Choroid plexus epithelial cell (primary cell): ENCODE results near the gene RPS21.

ENCODE experiments used
- DNase-seq: peaks from one replicate; pipeline ENCODE4 v3.0.0-alpha.2; 2010; ENCODE audit warnings: low read depth
- H3K4me3 ChIP-seq: 2 replicates; pipeline ENCODE4 v1.5.1; 2011; ENCODE audit warnings: low read depth, mild to moderate bottlenecking, control low read depth, low read length, moderate library complexity
- TF ChIP-seq, protein P1 (sequence below): conservative IDR thresholded peaks from 2 replicates; pipeline ENCODE4 v1.5.1; 2011; ENCODE audit warnings: low read depth, mild to moderate bottlenecking, control low read depth, inconsistent platforms, low read length, moderate library complexity

Gene RPS21

GRCh38 chr20:62401331-62401779 lies 14.5 kb downstream of the RPS21 start:
- TF ChIP-seq, protein P1, sequence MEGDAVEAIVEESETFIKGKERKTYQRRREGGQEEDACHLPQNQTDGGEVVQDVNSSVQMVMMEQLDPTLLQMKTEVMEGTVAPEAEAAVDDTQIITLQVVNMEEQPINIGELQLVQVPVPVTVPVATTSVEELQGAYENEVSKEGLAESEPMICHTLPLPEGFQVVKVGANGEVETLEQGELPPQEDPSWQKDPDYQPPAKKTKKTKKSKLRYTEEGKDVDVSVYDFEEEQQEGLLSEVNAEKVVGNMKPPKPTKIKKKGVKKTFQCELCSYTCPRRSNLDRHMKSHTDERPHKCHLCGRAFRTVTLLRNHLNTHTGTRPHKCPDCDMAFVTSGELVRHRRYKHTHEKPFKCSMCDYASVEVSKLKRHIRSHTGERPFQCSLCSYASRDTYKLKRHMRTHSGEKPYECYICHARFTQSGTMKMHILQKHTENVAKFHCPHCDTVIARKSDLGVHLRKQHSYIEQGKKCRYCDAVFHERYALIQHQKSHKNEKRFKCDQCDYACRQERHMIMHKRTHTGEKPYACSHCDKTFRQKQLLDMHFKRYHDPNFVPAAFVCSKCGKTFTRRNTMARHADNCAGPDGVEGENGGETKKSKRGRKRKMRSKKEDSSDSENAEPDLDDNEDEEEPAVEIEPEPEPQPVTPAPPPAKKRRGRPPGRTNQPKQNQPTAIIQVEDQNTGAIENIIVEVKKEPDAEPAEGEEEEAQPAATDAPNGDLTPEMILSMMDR: peak; percentile 34
- DNase-seq: no peak
- no peak overlapping the region for H3K4me3 ChIP-seq

DNA sequence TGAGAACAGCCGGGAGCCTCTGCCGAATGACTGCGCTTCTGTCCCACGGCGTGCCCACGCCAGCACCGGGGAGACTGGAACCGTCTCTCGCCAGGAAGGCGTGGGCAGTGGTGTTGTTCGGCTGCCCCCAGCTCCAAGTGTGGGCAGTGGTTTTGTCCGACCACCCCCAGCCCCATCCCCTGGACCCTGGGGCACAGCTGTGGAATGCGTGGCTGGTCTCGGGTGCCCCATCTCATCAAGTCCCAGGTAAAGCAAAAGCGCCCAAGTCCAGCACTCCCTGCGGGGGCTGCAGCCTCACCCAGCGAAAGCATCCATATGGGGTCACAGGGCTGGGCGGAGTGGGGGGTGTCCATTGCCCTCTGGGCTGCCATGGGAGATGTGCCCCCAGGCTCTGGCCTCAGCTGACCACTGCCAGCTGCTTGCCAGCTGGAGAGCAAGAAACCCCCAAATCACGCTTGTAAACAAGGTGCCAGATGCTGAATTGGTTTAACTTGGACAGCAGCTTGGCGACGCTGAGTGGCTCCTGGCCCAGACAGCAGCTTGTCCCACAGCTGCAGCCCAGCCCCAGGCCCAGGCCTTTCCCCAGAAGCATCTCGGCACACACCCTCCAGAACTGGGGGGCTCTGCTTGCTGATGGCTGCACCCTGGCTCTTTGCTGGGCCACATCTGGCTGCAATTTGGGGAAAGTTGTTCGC lies 15.7 kb downstream of the RPS21 start:
- TF ChIP-seq, protein P1: no peak
- H3K4me3 ChIP-seq: no peak overlapping the region
- no peak for DNase-seq

- DNase-seq: no peak
- no peak overlapping the region for H3K4me3 ChIP-seq
- TF ChIP-seq, protein P1: no peak
Measured at GRCh38 chr20:62403331-62403730, 16.4 kb downstream of the RPS21 start.

- TF ChIP-seq, protein P1: no peak
- DNase-seq: no peak
- H3K4me3 ChIP-seq: no peak overlapping the region
Measured at GRCh38 chr20:62404112-62404665, 17.3 kb downstream of the RPS21 start.

GRCh38 chr20:62404761-62405107 lies 17.8 kb downstream of the RPS21 start:
- no peak overlapping the region for H3K4me3 ChIP-seq
- DNase-seq: no peak
- TF ChIP-seq, protein P1: no peak

GRCh38 chr20:62405108-62405980 lies 18.4 kb downstream of the RPS21 start:
- TF ChIP-seq, protein P1: peak; percentile 76
- peak; percentile 70 for DNase-seq
- H3K4me3 ChIP-seq: no peak overlapping the region
